GM19328 (cell line): ENCODE measurements around the gene GREB1.
"Not testable (repeated sequence)": the region's sequence is repeated elsewhere in the genome, so short reads cannot be mapped to it uniquely, and the experiment has no call there.

Experiments
- ATAC-seq: cut with Tn5 transposase; IDR thresholded peaks from one replicate; pipeline ENCODE4 v1.9.1; 2021; ENCODE audit warnings: mild to moderate bottlenecking, moderate library complexity; ENCODE audit not compliant: unreplicated experiment

The GREB1 gene

DNA sequence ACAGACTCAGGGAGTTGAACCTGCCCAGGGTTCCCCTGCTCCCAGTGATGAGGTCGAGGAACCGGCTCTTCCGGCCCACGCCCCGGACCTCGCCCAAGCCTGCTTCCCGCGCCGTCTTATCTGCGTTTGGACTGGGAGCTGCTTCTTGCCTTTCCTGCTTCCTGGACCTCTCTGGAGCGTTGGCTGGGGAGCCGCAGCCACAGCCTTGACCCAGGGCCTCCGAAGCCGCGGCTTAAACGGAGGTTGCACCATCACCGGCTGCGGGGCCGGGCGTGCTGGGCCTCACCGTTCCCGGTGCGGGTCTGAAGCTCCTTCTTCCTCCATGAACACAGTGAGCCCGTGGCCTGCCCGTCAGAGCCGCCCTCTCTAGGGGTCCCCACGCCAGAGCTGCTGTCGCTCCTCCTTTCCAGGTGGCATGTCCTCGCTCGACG lies 122.8 kb downstream of the GREB1 start:
- ATAC-seq, result no peak

DNA sequence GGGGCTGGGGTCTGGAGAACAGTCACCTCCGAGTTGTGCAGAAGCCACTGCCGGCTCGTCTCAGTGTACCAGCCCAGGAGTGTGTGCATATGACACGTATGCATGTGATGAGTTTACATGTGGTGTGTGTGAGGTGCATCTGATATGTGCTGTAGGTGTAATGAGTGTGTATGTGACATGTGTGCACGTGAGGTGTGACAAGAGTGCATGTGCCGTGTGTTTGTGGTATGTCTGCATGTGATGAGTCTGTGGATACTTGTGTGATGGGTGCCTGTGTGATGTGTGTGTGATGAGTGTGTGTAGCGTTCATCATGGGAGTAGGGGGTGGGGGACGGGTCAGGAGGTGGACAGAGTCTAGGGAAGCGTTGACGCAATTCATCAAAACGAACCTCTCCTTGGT lies 123.3 kb downstream of the GREB1 start:
- no peak for ATAC-seq

GRCh38 chr2:11657646-11658045 lies 123.8 kb downstream of the GREB1 start:
- no peak for ATAC-seq

DNA sequence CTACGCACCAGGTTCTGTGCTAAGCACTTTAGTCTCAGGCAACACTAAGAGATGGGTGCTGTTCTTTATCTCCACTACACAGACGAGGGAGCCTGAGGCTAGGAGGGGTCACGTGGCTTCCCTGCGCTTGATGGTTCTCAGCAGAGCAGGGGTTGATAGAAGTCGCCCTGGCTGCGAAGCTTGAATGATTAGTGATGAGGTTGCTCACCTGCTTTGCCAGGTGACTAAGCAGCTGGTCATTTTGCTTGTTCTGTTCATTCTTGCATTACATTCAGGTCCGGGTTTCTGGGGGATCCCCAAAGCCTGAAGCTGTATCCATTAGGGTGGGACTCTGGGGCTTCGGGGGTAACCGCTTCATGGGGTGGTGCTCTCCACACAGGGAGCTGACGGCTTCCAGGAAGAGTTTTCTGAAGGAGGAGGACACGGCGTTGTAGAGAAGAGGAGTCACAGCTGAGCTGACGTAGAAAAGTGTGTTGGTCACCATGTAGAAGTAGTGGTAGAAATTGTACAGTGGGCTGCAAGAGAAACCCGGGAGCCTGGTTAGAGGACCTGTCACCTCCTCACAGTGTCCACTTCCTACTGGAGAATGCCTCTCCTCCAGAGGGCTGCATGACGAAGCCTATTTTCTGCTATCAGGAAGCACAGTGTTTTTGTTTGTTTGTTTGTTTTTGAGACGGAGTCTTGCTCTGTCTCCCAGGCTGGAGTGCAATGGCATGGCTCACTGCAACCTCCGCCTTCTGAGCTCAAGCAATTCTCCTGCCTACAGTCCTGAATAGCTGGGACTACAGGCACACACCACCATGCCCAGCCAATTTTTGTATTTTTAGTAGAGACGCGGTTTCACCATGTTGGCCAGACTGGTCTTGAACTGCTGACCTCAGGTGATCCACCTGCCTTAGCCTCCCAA lies 124.6 kb downstream of the GREB1 start:
- no peak for ATAC-seq

- ATAC-seq, result no peak
Observed at GRCh38 chr2:11659115-11659475, 125.2 kb downstream of the GREB1 start.

- no peak for ATAC-seq
Observed at GRCh38 chr2:11659851-11660250, 126.0 kb downstream of the GREB1 start.

DNA sequence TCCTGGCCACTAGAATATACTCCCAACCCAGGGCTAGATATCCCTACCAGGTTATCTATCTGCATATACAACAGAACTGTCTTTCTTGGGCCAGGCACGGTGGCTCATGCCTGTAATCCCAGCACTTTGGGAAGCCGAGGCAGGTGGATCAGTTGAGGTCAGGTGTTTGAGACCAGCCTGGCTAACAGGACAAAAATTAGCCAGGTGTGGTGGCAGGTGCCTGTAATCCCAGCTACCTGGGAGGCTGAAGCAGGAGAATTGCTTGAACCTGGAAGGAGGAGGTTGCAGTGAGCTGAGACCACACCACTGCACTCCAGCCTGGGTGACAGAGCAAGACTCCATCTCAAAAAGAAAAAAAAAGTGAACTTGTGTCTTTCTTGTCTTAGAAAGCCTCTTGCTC lies 126.6 kb downstream of the GREB1 start:
- ATAC-seq, result not testable (repeated sequence)

GRCh38 chr2:11661891-11662435 lies 128.1 kb downstream of the GREB1 start:
- no peak for ATAC-seq

DNA sequence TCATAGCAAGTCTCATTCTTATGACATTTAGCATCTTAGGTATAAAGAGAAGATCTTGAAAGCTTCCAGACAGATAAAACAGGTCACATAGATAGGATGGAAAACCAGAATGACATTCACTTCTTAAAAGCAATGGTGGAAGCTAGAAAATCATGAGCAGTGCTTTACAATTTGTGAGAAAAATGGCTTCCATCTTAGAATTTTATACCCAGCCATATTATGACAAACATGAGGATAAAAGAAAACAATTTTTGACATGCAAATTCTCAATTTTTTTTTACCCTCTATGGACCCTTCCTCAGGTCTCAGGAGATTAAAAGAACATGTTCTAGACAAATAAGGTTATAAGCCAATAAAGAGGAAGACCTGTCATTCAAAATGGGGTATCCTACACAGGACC lies 129.0 kb downstream of the GREB1 start:
- ATAC-seq, result no peak

DNA sequence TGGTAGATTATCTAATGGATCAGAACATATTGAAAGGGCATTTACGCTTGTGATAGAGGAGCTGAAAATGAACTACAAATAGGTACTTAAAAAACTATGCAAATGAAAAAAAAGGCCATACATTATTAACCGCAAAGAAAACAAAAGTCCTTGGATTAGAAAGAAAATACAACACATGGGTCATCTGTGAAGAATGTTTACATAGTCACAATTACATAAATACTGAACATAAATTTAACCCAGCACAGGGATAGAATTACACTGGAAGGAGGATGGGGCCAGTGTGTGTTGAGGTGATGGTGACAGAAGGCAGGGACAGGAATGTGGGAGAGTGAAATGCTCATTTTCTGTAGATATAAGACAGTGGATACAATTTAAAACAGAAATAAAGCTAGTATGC lies 129.6 kb downstream of the GREB1 start:
- no peak for ATAC-seq

GRCh38 chr2:11665028-11665427 lies 131.2 kb downstream of the GREB1 start:
- ATAC-seq, result no peak

GRCh38 chr2:11665510-11666362 lies 131.9 kb downstream of the GREB1 start:
- no peak for ATAC-seq

- no peak for ATAC-seq
Observed at GRCh38 chr2:11667194-11667593, 133.3 kb downstream of the GREB1 start.

- ATAC-seq, result no peak
Observed at GRCh38 chr2:11667866-11668637, 134.2 kb downstream of the GREB1 start.

DNA sequence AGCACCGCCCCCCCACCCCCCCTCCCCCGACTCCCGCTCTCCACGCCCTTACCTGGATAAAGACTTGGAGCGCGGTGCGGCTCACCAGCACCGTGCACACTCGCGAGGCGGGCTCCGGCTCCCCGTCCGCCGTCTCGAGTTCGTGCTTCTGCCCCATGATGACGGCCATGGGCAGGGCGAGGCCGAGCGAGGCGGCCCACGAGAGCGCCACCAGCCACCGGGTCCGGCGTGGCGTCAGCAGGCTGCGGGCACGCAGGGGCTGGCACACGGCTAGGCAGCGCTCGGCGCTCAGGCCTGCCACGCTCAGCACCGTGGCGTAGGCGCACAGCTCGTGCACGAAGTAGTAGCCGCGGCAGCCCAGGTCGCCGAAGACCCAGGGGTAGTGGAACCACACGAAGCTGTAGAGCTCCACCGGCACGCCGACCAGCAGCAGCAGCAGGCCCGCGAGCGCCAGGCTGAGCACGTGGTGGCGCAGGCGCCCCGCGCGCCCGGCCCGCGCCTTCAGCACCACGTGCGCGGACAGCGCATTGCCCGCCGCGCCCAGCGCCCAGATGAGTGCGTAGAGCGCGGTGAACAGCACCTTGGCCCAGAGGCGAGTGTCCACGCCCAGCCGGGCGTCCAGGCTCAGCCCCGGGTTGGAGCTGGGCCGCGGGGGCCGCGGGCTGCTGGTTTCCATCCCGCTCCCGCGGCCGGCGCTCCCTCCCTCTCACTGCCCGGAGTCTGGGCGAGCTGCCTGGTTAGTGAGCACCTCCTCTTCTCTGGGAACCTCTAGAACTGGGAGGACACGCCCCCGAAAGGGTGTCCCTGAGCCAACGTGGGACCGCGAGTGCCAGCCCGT lies 135.8 kb downstream of the GREB1 start, which contains the start of gene NTSR2:
TSS of gene NTSR2 (minus strand) at position 742 of the 838 bp plus-strand sequence. CDS start at position 676, 66 bp downstream.
- no peak for ATAC-seq

- ATAC-seq, result no peak
Observed at GRCh38 chr2:11672407-11672806, 138.6 kb downstream of the GREB1 start.

GRCh38 chr2:11674983-11675382 lies 141.1 kb downstream of the GREB1 start:
- ATAC-seq, result no peak

- ATAC-seq, result no peak
Observed at GRCh38 chr2:11675423-11676112, 141.7 kb downstream of the GREB1 start.

DNA sequence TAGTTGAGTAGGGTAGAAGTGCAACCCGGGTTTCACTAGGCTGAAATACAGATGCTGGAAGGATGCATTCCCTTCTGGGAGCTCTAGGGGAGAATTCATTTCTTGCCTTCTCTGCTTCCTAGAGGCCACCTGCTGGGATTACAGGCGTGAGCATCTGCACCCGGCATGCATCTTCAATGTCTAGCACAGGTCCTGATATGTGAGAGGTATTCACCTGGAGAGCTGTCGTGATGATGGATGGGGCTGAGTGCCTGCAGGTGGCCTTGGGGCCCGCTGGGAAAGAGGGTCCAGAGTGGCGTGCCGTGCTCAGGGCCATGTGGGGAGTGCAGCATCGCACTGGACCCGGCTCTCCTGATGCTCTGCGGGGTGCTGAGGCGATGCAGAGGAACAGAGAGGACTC lies 142.8 kb downstream of the GREB1 start:
- ATAC-seq, result no peak
